COLO829 (cell line): ENCODE measurements around the gene RBM17.
"Not testable (repeated sequence)": the region's sequence is repeated elsewhere in the genome, so short reads cannot be mapped to it uniquely, and the experiment has no call there.

Experiments used
- DNase-seq: peaks from one replicate; pipeline ENCODE4 v3.0.0; 2012; ENCODE audit warnings: low spot score

Gene RBM17

GRCh38 chr10:6136215-6137201 lies 47.7 kb downstream of the RBM17 start:
- DNase-seq = peak; percentile 22

GRCh38 chr10:6138456-6138855 lies 49.6 kb downstream of the RBM17 start:
- no peak for DNase-seq

DNA sequence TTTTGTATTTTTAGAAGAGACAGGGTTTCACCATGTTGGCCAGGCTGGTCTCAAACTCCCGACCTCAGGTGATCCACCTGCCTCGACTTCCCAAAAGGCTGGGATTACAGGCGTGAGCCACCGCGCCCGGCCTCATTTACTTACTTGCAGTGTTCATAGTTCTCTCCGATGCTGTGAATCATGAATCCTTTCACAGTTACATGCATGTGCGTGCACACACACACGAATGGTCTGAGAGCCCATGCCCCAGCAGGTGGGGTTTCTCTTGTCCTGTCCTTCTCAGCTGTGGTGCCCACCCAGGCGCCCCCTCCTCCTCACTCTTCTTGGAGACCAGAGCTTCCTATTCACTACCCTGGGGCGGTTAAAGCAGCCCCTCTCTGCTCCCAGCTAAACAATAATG lies 50.6 kb downstream of the RBM17 start:
- no peak for DNase-seq

DNA sequence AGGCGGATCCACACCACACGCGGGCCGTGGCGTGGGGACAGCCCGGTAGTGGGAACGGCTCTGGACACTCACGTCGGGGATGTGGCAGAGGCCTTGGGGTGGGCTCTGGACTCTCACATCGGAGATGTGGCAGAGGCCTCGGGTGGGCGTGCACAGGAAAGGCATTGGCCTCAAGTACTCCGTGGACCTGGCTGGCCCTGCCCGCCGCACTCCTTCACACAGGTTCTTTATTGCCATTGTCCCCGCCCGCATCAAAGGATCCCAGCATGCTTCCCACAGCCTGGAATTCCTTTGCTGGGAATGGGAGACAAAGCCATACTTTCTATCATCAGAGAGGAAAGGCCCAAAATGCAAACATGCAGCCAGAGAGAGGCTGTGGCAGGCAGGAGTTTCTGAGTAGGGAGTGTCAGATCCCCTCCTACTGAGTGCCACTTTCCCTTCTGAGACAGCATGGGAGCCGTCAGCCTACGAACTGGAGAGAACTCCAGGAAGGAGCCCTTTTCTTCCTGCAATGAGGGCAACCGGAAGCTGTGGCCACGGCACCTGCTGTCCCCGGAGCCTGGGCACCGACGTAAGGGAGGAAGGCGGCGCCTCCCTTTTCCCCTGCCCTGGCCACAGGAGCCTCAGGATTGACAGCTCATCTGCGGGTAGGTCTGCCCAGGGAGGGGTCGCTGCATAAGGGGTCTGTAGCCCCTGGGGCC lies 51.5 kb downstream of the RBM17 start:
- DNase-seq = no peak

- no peak for DNase-seq
These were observed 52.1 kb downstream of the RBM17 start for GRCh38 chr10:6140965-6141295.

DNA sequence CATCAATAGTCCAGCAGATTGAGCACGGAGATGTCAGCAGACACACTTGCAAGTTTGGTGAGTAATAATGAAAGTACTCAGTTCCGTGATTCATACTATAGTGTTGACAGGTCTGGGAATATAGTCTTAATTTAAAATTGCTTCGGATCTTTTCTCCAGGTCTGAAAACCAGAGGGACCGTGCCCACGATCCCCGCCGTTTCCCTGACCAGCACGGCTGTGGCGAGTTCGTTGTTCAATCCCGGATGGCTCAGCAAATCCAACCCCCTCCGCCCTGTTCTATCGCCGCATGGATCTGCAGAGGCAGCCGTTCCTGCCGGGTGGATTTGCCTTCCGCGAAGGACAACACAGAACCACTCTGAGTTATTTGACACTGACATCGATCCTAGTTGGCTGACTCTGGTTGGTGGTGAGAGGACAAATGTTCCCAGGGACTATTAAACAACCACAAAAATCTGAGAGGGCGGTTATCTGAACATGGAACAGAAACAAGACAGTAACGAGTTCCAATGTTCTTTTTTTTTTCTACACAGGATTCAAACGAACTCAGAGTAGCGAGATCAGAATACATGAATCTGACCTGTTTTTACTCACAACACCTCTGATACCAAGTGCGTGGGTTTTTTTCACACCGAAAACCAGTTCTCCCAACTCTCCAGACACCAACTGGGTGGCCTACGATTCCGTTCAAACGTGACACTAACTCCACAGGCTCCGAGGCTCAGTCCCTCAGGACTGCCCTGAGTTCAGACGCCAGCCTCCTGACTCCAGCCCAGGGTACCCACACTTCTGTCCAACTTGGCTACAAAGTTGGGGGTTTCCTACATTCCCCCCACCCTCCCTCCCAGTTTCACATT lies 52.7 kb downstream of the RBM17 start:
- no peak for DNase-seq

GRCh38 chr10:6142186-6142585 lies 53.4 kb downstream of the RBM17 start:
- not testable (repeated sequence) for DNase-seq

GRCh38 chr10:6142644-6143043 lies 53.8 kb downstream of the RBM17 start:
- DNase-seq = no peak

- no peak for DNase-seq
These were observed 54.3 kb downstream of the RBM17 start for GRCh38 chr10:6143181-6143580.

GRCh38 chr10:6144406-6145165 lies 55.8 kb downstream of the RBM17 start:
- DNase-seq = peak; percentile 35

GRCh38 chr10:6145166-6145987 lies 56.5 kb downstream of the RBM17 start:
- no peak for DNase-seq

- DNase-seq = no peak
These were observed 57.4 kb downstream of the RBM17 start for GRCh38 chr10:6146013-6146785.

DNA sequence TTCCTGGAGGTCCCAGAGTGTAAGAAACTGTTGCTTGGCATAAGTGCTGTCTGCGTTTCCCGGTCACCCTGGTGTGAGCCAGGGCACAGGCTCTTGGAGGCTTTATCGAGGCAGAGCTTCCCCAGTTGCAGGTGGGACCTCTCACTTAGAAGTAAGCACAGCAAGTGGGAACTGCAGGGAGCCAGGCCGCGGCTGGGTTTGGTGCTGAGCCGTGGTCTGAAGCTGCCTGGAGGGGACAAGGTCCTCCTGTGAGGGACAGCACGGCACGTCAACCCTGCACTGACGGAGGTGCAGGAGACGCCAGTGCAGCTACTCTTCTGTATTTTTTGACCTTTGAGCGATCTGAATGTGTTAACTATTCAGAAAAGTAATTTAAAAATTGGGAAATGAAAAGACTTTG lies 58.1 kb downstream of the RBM17 start:
- no peak for DNase-seq

- no peak for DNase-seq
These were observed 59.4 kb downstream of the RBM17 start for GRCh38 chr10:6148251-6148701.

- no peak for DNase-seq
These were observed 60.1 kb downstream of the RBM17 start for GRCh38 chr10:6148908-6149307.

DNA sequence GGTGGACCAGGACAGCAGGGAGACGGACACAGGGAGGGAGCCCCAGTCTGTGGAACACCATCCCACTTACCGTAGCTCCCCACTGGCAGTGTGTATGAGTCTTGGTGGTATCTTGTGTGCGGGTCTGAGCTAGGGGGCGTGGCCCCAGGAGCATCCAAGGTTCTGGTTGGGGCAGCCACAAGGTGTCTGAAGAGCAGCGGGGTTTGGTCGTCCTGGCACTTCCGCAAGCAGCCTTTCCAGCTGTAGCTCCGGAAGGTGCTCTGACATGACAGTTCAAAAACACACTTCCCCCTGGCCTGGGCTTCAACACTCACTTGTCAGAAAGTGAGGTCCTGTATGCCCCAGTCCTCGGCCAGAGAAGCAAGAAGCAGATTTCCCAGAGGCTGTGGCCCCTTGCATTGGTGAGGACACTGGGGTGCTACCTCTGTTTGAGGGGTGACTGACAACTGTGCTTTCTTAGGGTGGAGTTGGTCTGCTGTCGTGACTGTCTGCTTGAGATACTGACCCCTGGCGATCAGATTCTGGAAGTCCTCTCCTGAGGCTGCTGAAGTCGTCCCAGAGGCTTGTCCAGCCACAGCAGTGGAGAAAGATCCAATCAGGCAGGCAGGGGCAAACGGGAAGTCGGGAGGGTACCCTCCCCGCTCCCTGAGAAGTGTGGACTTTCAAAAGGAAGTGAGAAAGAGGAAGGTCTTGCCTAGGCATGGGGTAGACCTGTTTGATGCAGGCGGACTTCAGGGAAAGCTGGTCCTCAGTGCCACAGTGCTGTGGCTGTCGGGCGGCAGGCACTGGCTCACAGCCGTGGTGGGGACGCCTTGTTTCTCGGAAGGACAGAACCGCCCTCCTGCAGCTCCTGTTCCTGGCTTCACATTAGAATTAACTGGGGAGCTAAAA lies 62.5 kb downstream of the RBM17 start:
- DNase-seq = no peak

DNA sequence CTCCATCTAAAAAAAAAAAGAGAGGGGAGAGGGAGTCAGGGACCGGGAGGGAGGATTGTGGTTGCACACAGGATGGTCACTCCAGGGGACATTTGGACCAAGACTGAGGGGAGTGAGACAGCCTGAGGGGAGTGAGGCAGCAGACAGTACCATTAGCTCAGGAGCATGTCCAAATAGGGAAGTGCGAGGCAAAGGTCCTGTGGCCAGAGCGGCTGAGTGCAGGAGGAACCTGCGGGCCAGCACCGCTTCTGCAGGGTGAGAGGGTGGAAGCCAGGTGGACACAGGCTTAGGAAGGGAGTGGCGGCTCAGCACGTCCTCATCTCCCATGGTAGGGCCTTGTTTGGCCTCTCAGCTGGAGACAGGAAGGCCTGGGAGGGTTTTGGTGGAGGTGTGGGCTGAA lies 65.0 kb downstream of the RBM17 start:
- no peak for DNase-seq

- no peak for DNase-seq
These were observed 65.7 kb downstream of the RBM17 start for GRCh38 chr10:6154566-6154965.

DNA sequence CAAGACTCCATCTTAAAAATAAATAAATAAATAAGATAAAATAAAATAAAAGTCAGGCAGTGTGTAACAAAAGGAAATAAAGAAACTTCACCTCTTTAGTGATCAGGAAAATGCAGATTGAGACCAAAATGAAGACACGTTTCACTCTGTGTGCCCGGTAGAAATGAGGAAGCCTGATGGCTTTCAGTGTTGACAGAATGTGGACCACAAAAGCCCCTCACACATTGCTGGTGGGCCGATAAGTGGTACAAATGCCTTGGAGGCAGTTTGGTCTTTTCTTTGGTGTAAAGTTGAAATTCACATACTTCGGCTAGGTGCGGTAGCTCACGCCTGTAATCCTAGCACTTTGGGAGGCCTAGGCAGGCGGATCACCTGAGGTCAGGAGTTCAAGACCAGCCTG lies 69.4 kb downstream of the RBM17 start:
- no peak for DNase-seq
